Suppressor macrophage (primary cell): ENCODE data around the gene CARNS1.

Experiments used
- DNase-seq, 4 experiments: peaks; one replicate each; pipeline ENCODE4 v3.0.0-alpha.2; 2020 to 2022

CARNS1 gene

DNA sequence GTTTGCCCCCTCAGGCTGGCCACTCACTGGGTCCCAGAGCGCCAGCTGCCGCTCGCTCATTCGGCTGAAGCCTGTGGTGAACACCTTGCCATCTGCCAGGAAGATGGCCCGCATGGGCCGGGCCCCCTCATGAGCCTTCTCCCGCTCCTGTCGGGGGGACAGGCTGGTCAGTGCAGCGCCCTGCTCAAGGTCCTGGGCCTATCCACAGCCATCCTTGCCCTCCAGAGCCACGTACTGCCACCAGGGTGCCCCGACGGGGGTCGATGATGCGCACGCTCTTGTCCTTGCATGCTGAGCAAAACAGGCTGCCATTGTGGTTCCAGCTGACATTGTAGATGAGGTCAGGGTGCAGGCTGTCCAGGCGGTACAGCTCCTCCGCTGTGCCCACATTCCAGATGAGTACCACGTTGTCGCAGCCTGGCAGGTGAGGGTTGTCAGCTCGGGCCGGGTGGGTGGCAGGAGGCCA is 25.7 kb downstream of the CARNS1 start:
- no peak for DNase-seq

GRCh38 chr11:67441731-67442351 is 26.4 kb downstream of the CARNS1 start:
- DNase-seq, result no peak

DNA sequence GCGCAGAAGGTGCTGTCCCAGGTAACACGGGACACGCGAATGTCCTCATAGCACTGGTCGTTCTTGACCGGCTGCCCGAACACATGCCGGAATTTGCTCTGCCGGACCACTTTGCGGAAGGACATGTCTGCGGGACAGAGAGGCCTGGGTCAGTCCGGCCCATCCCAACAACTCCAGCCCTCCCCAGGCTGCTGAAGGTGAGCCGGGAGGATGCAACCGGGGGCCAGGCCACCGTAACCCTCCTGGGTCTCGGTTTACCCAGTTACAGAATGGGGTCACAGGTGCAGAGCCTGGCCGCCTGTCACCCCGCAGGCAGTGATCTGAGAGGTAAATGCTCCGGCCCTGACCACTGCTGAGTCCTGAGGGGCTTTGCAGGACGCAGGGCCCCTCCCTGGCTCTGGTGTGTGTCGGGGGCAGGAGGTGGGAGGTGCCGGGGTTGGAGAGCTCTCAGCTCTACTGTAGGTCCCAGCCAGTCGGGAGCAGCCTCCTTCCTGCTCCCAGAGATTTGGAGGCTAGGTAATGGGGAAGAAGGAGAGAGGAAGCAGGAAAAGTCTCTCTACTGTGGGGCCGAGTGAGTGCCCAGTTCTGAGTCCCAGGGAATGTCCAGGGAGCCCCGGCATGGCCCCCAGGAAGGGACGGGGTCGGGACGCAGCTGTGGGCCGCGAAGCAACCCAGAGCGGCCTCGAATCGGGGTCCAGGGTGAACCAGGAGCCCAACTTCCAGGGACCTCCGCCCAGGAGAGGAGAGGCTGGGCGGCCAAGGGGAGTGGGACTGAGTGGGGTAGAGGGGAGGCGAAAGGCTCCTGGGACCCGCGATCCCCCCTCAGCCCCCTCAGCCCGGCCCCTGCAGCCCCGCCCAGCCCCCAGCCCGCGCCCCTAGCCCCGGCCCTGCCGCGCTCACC is 27.3 kb downstream of the CARNS1 start:
- DNase-seq, result no peak

DNA sequence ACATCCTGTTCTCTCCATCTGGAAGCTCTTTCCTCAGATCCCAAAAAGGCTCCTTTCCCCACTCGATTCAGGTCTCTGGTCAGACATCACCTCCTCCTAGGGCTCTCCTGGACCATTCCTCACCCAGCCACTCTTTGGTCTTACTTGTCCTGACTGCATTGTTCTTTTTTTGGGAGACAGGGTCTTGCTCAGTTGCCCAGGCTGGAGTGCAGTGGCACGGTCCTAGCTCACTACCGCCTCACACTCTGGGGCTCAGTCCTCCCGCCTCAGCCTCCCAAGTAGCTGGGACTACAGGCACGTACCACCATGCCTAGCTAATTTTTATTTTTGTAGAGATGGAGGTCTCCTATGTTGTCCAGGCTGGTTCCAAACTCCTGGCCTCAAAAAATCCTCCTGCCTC is 30.0 kb downstream of the CARNS1 start:
- no peak for DNase-seq

GRCh38 chr11:67448220-67448609 is 32.7 kb downstream of the CARNS1 start:
- no peak for DNase-seq

- DNase-seq, result peak; percentile 74 to 92 (median 88)
Observed at GRCh38 chr11:67449116-67449844, 33.8 kb downstream of the CARNS1 start.

DNA sequence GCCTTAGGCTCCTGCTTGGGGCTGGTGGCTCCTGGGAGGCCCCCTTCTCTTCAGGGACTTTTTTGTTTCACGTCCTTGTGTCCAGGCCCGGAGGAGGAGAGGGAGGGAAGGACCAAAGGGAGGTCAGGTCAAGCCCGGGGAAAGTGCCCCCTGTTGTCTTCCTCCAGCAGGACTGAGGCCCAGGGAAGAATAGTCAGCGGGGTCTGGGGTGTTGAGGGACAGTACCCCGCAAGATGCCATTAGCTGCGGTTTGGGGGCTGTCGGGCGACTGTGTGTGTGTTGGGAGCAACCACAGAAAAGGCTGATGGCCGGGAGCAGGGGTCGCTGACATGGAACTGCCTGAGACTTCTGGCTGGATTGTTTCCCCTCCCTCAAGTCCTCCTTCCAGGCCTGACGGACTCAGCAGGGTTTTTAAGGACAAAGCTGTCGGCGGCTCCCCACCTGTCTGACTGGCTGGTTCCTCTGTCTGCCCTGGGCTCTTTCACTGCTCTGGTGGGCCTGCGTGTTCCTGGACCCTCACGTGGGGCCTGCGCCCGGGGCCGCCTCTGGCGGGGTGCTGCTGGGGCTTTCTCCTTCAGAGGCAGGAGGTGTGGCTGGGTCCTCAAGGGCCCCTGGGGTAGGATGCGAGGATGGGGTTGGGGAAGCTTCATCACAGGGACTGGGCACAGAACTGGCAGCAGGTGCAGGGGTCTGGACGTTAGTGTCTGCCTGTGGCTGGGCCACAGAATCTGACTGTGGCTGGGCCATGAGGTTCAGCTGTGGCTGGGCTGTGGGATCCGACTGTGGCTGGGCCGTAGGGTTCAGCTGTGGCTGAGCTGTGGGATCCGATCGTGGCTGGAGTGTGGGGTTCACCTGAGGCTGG is 35.5 kb downstream of the CARNS1 start:
- DNase-seq, result no peak

GRCh38 chr11:67451658-67451976 is 36.1 kb downstream of the CARNS1 start:
- DNase-seq, result no peak

GRCh38 chr11:67452141-67452952 is 36.9 kb downstream of the CARNS1 start, which contains the start of gene GPR152:
Gene GPR152, minus strand, starts transcription at chr11:67452729. Its CDS starts 5 bp downstream, at chr11:67452724.
- no peak for DNase-seq

- no peak for DNase-seq
Observed at GRCh38 chr11:67453816-67454732, 38.6 kb downstream of the CARNS1 start.

DNA sequence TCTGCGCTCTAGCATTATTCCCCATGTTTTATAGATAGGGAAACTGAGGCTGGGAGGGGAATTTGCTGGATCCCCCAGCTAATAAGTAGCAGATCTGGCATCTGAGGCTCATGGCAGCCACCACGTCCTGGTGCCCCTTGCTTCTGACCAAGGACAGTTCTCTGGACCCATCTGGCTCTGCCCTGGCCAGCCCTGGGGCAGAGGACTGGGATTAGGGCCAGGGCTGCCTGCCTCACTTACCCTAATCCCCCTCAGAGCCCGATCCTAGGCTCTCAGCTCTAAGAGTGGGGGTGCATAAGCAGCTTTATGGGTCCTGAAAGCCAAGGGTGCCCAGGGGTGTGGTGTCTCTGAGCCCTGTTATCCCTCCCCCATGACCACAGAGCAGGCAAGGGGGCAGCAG is 39.6 kb downstream of the CARNS1 start, which contains the start of gene CABP4:
CABP4 (plus strand) TSS at position 301 of the 400 bp plus-strand sequence; CDS start at position 371, 70 bp downstream.
- no peak for DNase-seq

DNA sequence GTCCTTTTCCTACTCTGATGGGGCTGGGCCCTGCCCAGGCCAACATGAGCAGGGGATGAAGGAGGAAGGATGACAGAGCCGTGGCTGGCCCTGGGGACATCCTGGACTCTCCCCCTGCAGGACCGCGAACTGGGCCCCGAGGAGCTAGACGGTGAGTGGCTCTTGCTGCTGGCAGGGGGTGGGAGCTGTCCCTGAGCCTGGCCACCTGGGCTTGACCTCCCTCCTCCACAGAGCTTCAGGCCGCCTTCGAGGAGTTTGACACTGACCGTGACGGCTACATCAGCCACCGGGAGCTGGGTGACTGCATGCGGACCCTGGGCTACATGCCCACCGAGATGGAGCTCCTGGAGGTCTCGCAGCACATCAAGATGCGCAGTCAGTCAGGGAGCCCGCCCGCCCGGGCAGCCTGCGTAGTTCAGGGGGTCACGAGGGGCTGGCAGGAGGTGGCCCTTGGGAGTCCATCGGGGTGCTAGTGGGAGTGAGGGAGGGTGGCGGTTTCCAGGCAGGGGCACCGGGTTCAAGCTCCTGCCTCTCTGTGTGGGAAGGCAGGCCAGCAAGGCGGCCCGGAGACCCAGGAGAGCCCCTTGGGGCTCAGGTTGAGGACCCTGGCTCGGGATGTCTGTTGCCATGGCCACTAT is 40.7 kb downstream of the CARNS1 start:
- no peak for DNase-seq

DNA sequence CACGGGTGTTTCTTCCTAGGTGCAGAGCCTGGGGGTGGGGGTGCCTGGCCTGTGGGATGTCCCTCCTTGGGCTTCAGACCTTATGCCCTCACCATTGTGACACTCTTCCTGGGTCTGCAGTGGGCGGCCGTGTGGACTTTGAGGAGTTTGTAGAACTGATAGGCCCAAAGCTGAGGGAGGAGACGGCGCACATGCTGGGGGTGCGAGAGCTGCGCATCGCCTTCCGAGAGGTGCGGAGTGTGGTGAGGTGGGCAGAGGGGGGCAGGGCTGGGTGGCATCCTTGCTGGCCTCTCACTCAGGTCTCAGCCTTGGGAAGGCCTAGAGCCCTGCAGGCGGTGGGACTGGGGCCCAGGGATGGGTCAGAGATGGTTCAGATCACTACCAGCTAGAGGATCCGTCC is 42.0 kb downstream of the CARNS1 start:
- DNase-seq, result no peak

DNA sequence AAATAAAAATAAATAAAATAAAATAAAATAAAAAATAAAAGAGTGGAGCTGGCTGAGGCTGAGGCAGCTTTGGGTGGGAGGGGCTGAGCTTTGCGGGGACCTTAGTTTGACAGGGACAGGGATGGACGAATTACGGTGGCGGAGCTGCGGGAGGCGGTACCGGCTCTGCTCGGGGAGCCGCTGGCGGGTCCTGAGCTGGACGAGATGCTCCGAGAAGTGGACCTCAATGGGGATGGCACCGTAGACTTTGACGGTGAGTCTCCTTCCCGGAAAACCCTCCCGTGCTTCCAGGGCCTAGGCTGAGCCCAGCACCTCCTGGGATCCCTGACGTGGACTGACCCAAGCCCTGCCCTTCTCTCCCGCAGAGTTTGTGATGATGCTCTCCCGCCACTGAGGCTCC is 42.8 kb downstream of the CARNS1 start:
- DNase-seq, result no peak

DNA sequence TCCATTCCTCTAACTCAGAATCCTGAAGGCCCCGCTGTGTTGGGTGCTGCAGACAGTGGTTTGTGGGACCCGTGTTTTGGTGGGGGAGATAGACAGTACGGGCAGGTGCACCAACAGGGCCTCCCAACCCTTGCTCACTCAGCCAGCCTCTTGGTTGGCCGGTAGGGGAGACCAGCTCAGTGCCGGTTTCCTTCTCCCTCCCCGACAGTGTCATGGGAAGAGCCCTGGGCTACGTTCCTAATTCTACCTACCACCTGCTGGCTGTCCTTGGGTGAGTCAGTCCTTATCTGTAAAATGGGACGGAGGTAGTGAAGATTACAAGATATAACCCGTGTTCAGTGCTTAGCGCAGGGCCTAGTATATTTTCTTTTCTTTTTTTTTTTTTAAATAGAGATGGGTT is 47.7 kb downstream of the CARNS1 start:
- no peak for DNase-seq

GRCh38 chr11:67463680-67464410 is 48.4 kb downstream of the CARNS1 start:
- peak; percentile 91 to 96 (median 95) for DNase-seq

DNA sequence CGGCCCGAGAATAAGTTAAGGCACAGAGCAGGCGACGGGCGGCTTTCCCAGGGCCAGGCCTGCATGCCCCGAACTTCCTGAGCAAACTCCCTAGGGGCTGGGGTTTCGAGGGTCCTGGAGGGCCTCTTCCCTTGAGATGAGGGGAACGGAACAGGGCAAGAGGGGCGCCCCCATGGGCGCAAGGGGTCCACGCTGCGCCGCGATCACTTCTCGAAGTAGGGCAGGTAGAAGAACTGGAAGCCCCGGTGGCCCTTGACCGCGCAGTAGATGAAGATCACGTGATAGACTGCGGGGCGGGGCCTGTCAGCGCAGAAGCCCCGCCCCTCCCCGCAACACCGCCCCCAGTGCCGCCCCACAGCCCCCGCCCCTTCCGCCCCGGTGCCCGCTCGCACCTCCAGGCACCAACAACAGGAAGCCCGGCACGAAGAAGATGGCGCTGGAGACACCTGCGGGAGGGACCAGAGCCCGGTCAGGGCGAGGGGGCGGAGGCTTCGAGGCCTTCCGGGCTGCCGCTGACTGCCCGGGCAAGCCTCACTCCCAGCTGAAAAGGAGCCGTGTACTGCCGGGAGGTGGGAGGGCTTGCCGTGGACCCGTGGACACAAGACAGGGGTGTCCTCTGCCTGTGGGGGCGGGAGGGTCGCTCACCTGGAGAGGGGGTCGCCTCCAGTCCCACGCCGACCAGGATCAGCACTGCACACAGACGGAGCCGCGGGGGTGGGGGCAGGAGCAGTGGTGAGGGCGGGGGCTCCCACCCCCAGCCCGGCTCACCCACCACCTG is 49.1 kb downstream of the CARNS1 start:
- peak; percentile 86 to 96 (median 91) for DNase-seq

DNA sequence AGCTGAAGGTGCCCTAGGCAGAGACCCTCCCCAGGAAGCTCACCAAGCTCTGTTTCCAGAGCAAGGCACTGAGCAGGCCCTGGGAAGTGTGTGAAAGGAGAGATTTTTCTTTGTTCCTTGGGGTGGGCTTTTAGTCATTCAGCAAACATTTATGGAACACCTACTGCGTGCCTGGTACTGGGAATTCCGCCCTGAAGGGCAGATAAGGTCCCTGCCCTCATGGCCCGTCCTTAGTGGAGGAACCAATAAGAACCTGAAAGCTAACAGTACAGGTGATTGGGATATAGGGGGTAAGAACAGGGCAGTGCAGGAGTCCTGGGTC is 49.7 kb downstream of the CARNS1 start:
- no peak for DNase-seq
